ENCODE data around the gene BCAR3. TPM values are rescaled to one million over a fixed set of nuclear protein-coding genes. Genes with fewer than 3 reads are reported as not detected.

The BCAR3 gene
- total RNA-seq, 1 donor from 2014 or later: 22.8 TPM

DNA sequence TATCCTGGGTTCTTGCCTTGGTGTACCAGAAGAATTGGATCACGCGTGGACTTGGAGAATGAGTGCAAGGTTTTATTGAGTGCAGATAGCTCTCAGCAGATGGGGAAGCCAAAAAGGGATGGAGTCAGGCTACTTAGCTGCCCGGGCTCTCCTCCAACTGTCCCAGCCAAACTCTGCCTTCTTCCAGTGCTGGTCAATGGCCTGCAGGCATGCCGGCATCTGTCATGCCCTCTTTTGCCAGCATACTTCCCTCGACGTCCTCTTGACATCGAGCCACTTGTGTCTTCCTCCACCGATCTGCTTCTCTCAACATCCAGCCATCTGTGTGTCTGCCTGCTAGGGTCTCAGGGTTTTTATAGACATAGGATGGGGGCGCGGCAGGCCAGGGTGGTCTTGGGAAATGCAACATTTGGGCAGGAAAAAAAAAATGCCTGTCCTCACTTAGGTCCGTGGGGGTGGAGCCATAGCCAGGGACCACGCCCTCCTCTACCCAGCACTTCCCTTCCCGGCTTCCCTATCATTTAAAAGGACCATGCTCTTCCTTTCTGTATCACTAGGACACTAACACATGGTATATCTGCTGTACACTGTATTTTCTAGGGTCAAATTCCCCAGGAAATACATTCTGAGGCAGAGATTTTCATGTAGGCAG is 47.0 kb upstream of the BCAR3 start:
- H3K4me1 ChIP-seq: peaks cover 15% of the 10 kb centered on the region
- H3K36me3 ChIP-seq: no peaks in the 10 kb centered on the region
- no peaks in the 10 kb centered on the region for H3K27me3 ChIP-seq
- no peak overlapping the region for H3K4me3 ChIP-seq
- no peaks in the 10 kb centered on the region for H3K9me3 ChIP-seq
- DNase-seq (ENCODE audit: extremely low spot score in 2 of 2): no peak
- TF ChIP-seq POLR2AphosphoS5 (IDR thresholded peaks at IDR 0.05; ENCODE audit: insufficient read depth in 1 of 2, low read depth in 1 of 2): no peak
- TF ChIP-seq POLR2A (IDR thresholded peaks at IDR 0.05): no peak
- TF ChIP-seq CTCF (IDR thresholded peaks at IDR 0.05): no peak
- intact Hi-C loops (cut with DNase I): no loop called here
- H3K27ac ChIP-seq: no peak overlapping the region

- no peak for DNase-seq (ENCODE audit: extremely low spot score in 2 of 2)
- peaks cover 11% of the 10 kb centered on the region for H3K4me1 ChIP-seq
- intact Hi-C loops (cut with DNase I): no loop called here
- H3K9me3 ChIP-seq: no peaks in the 10 kb centered on the region
- no peak overlapping the region for H3K4me3 ChIP-seq
- H3K27me3 ChIP-seq: no peaks in the 10 kb centered on the region
- H3K36me3 ChIP-seq: no peaks in the 10 kb centered on the region
- TF ChIP-seq CTCF (IDR thresholded peaks at IDR 0.05): no peak
- TF ChIP-seq POLR2A (IDR thresholded peaks at IDR 0.05): no peak
- TF ChIP-seq POLR2AphosphoS5 (IDR thresholded peaks at IDR 0.05; ENCODE audit: insufficient read depth in 1 of 2, low read depth in 1 of 2): no peak
- H3K27ac ChIP-seq: no peak overlapping the region
Observed at GRCh38 chr1:93723733-93724270, 42.2 kb upstream of the BCAR3 start.

- Histone ChIP-seq H3K27me3 (no peaks in the 10 kb centered on the region), H3K36me3 (no peaks in the 10 kb centered on the region), H3K9me3 (no peaks in the 10 kb centered on the region), H3K4me3 (no peak overlapping the region), H3K4me1 (peaks cover 4% of the 10 kb centered on the region), H3K27ac (no peak overlapping the region)
- no peak for TF ChIP-seq POLR2AphosphoS5 (IDR thresholded peaks at IDR 0.05; ENCODE audit: insufficient read depth in 1 of 2, low read depth in 1 of 2)
- TF ChIP-seq CTCF (IDR thresholded peaks at IDR 0.05): no peak
- TF ChIP-seq POLR2A (IDR thresholded peaks at IDR 0.05): no peak
- intact Hi-C loops (cut with DNase I): no loop called here
- DNase-seq (ENCODE audit: extremely low spot score in 2 of 2): no peak
Observed at GRCh38 chr1:93723110-93723509, 41.5 kb upstream of the BCAR3 start.

DNA sequence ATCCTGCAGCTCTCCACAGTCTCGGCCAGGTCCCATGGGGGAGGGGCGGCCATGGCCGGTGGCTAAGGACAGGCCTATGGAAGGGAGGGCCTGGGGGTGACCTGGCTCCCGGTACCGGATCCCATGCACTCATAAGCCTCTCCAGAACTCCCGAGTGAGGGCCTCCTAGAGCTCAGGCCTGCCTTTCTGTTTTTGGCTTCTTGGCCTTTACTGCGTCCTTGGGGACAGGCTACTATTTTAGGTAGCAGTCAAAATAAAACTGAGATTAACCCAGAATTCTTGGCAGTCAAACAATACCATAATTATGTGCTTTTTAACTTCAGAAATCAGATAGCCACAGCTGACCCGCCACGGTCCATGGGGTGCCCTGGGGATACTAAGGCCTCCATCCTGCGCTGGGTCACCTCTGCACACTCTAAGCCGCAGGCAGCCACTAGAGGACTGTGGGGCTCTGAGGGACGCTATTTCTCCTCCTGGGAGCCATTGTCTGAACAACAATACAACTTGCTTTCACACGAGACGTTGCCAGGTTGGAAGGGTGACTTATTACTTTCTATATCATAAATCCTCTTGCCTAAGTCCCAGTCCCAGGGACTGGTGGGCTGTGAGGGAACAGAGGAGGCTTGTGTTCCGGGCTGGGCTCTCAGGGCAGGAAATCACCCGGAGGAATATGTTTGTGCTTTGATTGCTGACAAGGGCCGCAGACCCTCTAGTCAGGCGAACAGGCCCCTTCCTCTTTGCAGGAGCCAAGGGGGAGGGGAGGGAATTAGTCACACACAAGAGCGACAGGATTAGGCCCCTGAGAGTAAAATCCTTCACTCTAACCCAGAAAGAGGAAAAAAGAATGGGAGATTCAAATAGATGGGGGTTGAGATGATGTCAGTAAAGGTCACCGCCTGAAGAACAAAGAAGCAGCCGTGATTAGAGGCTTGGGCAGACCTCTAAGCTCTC is 40.7 kb upstream of the BCAR3 start:
- TF ChIP-seq POLR2A (IDR thresholded peaks at IDR 0.05) (no peak), POLR2AphosphoS5 (IDR thresholded peaks at IDR 0.05; ENCODE audit: insufficient read depth in 1 of 2, low read depth in 1 of 2) (no peak), CTCF (IDR thresholded peaks at IDR 0.05) (no peak)
- intact Hi-C loops (cut with DNase I): no loop called here
- H3K4me3 ChIP-seq: no peak overlapping the region
- no peaks in the 10 kb centered on the region for H3K4me1 ChIP-seq
- H3K27me3 ChIP-seq: no peaks in the 10 kb centered on the region
- no peak for DNase-seq (ENCODE audit: extremely low spot score in 2 of 2)
- H3K36me3 ChIP-seq: no peaks in the 10 kb centered on the region
- no peaks in the 10 kb centered on the region for H3K9me3 ChIP-seq
- H3K27ac ChIP-seq: no peak overlapping the region

All from vagina (tissue), 2 donors.